HG03457 (cell line): ENCODE measurements around the gene MAP9.
"Not testable (repeated sequence)": the region's sequence is repeated elsewhere in the genome, so short reads cannot be mapped to it uniquely, and the experiment has no call there.

Source experiments
- ATAC-seq: cut with Tn5 transposase; IDR thresholded peaks from one replicate; pipeline ENCODE4 v1.9.1; 2021; ENCODE audit warnings: moderate number of reproducible peaks; ENCODE audit not compliant: unreplicated experiment

MAP9 gene

DNA sequence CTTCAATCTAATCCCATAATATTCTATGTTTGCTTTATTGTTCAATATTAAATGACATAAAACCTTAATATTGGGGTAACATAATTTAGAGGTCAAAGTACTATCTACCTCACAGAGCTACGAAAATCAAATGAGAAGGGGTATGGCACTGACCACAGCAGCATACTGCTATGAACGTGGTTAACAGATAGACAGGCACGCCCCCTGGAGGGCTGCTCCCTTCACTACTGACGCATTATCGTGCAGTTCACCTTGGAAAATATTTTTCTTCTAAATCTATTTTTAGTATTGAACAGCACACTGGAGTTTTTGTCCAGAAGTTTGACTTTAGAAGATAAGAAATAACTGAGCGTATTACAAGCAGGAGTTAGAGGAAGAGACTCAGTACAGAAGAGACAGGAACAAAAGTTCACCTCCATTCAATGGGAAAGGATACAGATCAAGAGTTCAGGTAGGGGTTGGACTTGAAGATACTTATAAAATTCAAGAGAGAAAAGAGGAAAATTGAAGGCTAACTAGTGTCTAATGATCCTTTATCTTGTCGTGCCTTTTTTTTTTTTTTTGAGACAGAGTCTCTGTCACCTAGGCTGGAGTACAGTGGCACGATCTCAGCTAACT is 22.7 kb downstream of the MAP9 start:
- ATAC-seq = no peak

DNA sequence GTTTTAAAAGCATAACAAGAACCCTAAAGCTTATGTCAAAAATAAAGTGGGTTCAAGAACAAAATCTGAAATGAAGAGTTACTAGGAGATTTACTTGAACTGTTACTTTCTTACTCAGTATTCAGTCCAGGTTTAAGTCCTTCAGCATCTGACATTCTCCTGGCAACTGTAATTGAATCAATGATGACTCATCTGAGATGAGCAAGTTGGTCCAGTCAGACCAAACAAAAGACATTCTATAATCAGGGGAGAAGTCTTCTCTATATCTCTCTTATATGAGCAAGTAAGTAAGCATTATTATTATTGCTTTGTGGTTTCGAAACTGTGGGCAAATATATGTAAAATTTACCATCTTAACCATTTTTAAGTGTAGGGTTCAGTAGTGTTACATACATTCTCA is 34.6 kb downstream of the MAP9 start:
- ATAC-seq = no peak

GRCh38 chr4:155339999-155340398 is 36.8 kb downstream of the MAP9 start:
- no peak for ATAC-seq

DNA sequence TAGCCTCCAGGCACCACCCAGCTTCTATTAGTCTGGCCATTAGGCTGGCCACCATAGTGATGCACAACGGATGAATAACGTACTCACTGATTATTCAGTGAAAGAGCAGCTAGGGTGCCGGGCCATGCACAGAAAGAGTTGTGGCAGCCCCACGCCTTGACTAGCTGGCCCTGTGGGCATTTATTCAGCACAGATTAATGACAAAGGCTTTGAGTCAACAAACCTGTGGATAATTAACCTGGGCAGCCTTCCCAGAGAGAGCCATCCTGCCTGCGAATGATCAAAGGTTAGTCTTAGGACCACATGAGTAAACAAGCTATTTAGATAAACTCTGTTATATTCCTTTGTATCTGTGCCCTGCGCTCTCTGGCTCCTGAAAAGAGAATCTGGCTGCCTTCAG is 37.2 kb downstream of the MAP9 start:
- ATAC-seq = no peak

DNA sequence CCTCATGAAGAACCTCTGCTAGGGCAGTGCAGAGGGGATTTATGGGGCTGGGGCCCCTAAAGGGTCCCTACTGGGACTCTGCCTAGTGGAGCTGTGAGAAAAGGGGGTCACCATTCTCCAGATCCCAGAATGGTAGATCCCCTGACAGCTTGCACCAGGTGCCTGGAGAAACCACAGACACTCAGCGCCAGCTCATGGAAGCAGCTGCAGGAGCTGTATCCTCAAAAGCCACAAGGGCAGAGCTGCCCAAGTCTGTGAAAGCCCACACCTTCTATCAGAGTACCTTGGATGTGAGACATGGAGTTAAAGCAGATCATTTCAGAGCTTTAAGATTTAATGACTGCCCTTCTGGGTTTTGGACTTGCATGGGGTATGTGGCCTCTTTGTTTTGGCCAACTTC is 38.6 kb downstream of the MAP9 start:
- ATAC-seq = no peak

DNA sequence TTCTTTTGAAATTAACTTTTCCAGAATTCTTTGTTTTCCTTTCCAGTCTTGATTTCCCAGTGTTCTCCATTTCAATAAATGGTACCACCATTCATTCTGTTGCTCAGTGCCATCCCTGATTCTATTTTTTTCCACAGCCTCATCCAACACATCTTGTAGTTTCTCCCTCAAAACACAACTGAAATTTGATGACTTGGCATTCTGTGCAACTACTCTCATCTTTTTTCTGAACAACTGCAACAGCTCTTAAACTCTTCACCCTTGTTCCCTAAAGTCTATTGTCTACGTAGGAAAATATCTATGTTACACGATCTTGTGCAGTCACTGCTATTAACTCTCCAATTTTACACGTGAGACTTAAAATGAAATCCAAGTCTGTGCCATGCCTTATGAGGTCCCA is 40.5 kb downstream of the MAP9 start:
- ATAC-seq = no peak

- no peak for ATAC-seq
Observed at GRCh38 chr4:155331478-155331877, 45.3 kb downstream of the MAP9 start.

DNA sequence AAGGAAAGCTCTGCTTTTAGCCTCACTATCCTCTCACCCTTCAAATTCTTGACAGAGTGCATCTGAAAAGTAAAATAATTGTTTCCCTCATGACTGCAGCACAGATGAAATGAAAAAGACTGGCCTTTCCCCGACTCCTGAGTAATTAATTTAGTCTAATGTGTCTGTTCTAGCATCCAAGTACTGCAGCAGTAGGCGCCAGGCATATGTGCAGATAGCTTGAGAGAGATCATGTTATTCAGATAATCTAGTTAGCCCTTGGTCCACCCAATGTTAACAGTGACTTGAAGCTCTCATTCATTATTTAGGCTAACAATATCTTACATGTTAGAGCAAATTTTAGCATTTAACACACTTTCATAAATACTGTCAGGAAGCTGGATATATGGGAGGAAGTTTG is 54.0 kb downstream of the MAP9 start:
- no peak for ATAC-seq

DNA sequence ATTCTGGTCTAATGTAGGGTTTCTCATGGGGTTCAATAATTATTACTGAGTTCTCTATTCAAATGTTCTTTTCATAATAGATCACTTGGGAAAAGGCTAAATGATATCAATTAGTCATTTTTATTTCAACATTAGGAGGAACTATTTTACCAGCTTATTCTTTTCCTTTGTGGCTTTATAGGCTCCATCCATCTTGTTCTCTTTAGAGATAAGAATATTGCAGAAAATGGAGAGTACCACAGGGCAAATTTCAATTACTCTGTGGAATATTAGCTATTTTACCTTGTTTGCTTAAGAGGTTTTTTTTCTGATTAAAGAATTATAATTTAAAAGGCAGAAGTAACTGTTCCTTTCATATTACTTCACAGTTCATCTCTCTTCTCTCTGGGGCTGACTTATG is 55.8 kb downstream of the MAP9 start:
- ATAC-seq = no peak

- no peak for ATAC-seq
Observed at GRCh38 chr4:155319516-155319915, 57.2 kb downstream of the MAP9 start.

- not testable (repeated sequence) for ATAC-seq
Observed at GRCh38 chr4:155312027-155312426, 64.7 kb downstream of the MAP9 start.

GRCh38 chr4:155307731-155308277 is 69.0 kb downstream of the MAP9 start:
- no peak for ATAC-seq

GRCh38 chr4:155305619-155306018 is 71.1 kb downstream of the MAP9 start:
- no peak for ATAC-seq

GRCh38 chr4:155304375-155304774 is 72.4 kb downstream of the MAP9 start:
- no peak for ATAC-seq

- no peak for ATAC-seq
Observed at GRCh38 chr4:155299103-155299502, 77.7 kb downstream of the MAP9 start.
